NCI-H1694 (cell line): ENCODE measurements around the gene SLC26A6.

Experiments used
- DNase-seq: peaks from one replicate; lab custom pipeline; 2025; lab: John Stamatoyannopoulos, UW

The SLC26A6 gene

DNA sequence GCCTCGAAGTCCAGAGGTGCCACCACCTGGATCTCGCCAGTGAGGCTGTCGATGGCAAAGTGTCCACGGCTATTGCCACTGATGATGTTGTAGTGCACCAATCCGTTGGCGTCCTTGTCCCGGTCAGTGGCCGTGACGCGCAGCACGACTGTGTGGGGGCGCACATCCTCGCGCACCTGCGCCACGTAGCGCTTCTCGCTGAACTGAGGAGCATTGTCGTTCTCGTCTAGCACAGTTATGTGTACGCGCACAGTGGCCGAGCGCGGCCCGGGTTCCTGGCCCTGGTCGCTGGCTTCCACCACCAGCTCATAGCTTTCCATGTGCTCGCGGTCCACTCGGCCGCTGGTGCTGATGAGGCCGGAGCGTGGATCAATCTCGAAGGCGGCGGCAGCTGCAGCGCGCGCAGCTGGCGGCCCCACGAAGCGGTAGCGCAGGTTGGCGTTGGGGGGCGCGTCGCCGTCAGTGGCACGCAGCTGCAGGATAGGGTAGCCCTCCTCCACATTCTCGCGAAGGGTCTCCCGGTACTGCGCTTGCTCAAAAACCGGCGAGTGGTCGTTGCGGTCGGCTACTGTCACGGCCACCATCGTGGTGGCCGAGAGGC lies 25.6 kb upstream of the SLC26A6 start:
- DNase-seq: no peak

DNA sequence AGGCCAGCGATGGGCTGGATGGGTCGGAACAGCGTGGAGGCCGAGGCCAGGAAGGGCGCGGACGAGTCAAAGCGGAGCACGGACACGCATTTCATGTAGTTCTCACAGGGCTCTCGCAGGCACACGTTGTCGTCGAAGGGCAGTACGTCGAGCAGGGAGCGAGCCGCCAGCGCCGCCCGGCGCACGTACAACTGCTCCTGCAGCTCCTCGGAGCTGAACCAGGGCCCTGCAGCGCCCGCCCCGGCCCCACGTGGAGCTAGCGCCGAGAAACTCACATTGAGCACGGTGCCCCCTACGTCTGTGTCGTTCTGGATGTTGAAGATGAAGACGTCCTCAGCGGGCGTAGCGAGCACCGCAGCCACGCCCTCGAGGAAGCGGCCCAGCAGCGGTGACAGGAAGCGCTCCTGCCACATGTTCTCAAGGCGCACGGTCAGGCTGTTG lies 21.6 kb upstream of the SLC26A6 start:
- DNase-seq: no peak

DNA sequence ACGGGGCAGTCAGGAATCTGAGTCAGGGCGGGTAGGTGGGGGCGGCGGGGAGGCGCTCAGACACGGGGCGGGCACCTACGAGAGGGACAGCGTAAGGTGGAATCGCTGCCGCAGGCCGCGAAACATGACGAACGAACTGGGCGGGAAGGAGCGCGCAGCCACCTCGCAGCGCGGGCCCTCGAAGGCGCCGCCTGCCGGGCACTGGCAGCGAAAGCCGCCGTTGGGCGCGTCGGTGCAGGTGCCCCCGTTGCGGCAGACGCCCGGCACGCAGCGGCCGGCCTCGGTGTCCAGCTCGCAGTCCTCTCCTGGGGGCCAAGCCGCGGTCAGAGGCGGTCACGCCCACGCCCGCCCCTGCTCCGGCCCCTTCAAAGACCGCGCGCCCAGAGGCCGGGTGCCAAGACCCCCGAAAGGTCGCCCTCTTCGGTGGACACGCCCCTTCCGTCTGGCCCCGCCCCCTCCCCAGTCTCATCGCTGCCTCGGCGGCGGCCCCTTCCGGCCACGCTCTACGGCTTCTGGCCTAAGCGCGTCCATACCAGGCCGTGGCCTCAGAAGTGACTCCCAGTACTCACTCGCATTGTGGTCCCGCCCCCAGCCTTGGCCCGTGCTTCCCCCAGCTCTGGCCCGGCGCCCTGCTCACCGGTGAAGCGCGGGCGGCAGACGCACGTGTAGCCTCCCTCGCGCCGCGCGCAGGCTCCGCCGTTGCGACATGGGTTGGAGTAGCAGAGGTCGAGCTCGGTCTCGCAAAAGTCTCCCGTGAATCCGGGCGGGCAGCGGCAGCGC lies 21.0 kb upstream of the SLC26A6 start:
- no peak for DNase-seq

DNA sequence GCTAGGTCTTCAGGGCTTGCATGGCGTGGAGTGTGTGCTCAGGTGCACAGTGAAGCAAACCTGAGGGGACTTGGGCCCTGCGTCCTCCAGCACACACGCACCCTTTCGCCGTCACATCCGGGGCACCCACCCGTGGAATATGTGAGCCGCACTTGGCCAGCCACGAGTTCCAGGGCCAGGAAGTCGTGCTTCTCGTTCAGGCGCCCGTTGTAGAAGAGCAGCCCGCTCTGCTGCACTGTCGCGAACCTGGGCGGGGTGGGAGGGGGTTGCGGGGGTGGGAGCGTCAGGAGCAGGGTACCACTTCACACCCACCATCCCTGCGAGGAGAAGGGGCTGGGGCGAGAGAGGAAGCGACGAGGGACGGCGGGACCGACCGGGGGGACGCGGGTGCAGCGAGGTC lies 20.3 kb upstream of the SLC26A6 start:
- DNase-seq: no peak

DNA sequence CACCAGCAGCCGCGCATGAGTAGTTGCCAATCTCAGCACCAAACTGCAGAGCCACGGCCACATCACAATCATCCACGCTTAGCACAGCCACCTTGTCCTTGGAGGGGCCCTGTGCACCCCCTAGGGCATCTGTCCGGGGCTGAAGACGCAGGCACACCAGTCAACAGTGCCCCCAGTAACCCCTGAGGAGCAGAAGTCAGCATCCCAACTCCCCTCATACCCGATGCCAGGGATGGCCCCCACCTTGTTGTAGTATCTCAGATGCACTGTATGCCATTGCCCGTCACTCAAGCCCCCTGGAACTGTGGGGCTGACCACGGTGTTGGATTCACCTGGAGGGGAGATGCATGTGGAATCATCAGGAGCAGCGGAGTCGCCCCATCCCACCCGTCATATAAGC lies 19.8 kb upstream of the SLC26A6 start:
- DNase-seq: no peak

DNA sequence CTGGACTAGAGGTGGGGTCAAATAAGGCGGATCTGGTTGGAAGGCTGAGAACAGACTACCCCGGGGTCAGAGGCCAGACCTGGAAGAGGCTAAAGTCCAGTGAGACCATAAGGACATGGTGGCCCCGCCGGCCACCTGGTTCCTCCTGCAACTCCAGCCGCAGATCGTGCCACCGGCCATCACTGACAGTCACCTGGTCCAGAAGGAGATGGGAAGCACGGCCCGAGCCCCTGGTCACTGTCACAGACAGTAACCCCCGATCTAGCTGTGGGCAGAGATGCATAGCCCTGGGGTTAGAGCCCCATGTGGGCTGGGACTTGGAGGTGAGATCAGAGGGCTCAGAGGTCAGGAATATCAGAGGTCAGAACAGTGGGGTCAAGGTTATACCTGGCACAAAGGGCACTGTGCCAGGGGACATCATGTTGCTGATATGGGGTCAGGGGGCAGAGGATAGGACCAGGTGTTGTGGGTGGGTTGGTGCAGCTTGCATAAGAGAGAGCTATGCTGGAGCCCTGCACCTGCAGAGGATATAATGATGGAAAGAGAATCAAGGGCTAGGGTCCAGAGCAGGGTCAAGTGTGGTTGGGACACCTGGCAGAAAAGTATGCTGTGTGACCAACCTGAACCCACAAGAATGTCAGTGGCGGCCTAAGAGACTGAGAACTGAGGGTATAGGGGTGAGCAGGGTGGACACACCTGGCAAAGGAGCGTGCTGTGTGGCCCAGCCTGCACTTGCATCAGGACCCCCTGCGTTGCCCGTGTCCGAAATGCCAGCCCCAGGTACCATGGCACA lies 17.9 kb upstream of the SLC26A6 start:
- DNase-seq: no peak

DNA sequence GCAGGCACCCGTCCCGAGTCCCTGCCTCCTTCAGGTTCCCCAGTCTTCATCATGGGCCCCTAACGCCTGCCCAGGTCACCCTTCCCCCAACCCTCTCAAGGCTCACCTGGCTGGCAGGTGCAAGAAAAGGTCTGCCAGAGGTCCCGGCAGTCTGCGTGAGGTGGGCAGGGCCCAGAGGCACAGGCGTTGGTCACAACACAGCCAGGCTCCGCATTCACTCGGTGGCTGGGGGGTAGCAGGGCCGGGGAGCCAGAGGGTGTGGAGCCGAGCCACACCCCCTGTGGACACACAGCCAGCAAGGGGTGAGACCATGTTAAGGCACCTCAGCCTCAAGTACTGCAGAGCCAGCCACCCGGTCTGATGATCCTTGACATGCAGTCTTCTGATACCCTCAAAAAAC lies 16.5 kb upstream of the SLC26A6 start:
- DNase-seq: no peak

DNA sequence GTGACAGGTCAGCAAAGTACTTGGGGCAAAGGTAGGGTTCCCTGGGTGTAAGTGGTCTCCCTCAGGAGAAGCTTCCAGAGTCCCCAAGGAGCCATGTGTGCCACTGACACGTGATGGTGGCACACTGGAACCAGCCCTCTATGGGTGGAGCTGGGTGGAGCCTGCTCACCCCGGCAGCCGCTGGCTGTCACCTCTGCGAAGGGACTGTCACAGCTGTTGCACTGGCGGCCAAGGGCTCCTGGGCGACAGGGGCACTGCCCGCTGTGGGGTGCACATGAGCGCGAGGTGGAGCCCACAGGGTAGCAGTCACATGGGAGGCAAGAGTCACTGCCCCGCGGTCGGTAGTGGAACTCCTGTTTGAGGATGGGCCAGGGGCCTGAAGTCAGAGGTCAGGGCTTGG lies 15.5 kb upstream of the SLC26A6 start:
- no peak for DNase-seq

DNA sequence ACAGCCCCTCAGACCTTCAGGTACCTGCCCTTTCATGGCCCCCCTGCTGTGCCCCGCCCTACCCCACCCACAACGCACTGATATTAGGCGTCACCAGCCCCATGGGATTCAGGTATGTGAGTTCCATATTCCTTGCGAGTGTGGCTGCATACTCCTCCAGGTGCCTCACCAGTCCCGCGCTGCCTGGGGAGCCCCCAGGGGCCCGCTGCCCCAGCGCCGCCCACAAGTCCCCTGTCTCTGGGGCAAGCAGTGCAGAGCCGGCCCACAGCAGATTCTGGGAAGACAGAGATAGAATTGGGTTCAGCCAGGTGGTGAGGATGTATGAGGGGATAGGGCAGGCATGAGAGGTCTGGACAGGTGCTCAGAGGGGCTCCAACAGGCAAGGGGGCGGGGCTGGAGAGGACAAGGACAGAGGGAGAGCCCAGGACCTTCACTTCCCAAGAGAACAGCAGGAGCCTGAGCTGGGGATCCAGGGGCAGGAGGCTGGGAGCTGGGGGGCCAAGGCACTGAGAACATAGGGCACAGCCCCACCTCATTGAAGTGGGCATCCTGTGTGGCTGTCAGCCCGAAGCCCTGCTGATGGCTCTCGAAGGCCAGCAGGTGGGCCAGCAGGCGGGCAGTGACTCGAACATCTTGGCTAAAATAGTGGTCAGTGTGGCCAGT lies 13.1 kb upstream of the SLC26A6 start:
- DNase-seq: no peak

DNA sequence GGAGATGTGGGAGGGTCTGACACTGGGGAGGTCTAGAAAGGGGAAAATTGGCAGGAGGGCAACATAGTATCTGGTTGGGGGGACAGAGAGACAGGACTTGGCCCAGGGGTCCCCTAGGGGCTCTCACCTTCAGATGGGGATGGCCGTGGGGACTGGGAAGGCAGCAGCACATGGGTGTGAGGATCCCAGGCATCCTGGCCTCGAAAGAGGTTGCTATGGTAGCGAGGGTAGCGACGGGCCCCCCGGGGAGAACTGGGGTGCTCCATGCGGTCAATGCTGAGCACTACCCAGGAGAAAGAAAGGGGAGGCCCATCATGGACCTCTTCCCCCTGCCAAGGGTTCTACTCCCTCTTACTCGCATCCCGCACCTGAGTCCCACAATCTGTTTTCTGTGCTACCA lies 12.5 kb upstream of the SLC26A6 start:
- no peak for DNase-seq

DNA sequence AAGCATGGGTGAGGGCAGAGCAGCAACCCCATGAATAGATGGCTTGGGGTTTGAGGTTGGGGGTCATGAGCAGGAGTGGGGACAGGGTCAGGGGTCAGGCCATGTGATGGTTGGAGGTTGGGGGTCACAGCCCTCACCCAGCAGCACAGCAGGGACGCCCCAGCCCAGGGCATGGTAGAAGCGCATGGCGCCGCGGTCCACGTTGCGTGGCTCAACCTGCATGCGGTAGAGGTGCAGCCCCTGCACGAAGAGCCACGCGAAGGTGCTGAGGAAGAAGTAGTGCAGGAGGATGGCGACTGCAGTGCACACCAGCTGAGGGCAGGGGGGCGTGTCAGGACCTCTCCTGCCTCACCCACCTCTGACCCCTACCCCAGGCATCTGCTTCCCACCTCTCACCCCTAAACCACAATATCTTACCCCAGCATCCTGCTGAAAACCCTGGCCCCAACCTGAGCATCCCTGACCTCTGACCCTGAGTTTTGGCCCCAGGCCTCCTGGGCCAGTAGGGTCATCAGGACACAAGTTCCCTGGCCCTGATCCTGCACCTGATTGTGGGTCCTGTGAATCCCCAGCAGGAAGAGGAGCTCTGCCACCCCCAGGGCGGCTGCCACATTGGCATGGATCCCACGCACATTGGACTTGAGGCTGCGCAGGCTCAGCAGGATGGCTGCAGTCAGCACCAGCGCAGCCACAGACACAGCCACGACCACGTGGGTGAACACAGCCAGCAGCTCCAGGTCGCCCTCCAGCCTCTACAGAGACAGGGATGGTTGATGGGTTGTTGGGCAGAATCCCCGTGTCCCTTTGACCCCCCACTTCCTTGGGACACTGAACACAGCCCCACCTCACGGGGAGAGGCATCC lies 9.9 kb upstream of the SLC26A6 start:
- no peak for DNase-seq

DNA sequence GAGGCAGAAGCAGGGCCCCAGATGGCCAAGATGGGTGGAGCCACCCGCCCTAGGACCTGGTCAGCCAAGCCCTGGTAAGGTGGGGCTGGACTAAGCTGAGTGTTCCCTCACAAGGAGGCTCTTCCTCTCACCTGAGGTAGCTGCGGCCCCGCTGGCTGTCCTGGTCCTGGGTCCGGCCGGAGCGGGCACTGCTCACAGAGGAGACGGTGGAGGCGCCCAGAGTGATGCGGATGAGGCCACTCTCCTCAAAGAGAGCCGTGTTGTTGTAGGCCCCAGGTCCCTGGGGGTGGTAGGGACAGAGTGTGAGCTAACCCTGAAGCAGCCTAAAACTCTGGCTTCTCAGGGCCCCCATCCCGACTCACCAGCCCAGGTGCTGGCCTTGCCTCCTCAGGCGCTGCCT lies 7.3 kb upstream of the SLC26A6 start:
- DNase-seq: no peak

DNA sequence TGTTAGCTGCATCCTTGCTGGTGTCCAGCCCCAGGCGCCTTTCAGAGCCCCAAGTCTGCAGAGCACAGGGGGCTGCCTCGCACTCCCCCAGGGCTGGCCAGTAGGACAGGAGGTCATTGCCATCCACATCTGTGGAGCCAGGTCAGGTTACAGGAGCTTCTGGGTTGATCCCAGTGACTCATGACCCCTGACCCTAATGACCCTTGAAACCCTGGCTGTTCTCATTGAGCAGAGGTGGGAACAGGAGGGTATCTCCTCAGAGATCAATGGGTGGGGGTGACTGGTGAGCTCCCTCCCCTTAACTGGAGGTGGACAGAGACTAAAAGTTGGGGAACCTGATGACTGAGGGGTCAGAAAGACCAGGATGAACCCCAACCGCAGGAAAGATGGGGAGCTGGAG lies 6.1 kb upstream of the SLC26A6 start:
- no peak for DNase-seq

DNA sequence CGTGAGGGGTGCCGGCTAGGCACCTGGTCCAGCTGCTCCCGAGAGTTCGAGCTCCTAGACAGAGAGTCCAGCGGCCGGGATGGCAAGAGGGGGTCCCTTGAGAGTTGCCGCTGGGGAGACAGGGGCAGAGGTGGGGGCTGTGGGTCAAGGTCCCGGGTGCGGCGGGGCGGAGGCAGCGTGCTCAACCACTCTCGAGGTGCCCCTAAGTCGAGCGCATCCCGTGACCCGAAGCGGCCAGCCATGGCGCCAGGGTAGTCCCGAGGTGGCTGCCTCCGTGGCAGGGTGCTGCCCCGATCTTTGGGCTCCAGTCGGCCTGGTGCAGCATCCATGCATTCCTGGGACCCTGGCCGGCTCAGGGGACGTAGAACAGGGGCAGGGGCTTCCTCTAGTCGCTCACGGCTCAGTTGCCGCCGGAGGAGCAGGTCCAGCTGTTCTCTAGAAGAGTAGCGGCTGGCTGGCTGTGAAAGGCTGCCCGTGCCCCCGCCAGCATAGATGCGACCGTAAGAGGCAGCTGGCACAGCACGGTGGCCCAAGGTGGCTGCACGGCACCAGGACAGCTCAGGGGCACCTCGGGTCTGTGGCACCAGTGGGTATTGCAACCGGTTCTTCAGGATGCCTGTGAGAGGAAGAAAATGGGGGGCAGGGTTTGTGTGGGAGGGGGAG lies 4.8 kb upstream of the SLC26A6 start:
- no peak for DNase-seq

DNA sequence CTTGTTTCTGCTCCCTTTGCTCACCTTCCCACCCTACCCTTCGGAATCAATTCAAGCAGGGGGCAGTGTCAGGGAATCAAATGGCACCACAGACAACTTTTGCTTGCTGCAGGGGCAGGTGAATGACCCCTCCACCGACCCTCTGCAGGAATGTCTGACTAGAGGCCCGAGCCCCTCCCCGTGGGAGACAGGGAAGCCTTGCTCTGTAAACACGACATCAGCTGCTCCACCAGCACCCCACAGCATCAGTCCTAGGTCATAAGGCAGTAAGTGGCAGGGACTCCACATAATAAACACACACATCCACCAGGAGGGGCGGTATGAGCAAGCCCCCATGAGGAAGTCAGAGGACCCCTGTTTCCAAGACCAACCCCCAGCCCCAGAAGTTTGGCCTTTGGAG lies 2.0 kb upstream of the SLC26A6 start:
- no peak for DNase-seq

DNA sequence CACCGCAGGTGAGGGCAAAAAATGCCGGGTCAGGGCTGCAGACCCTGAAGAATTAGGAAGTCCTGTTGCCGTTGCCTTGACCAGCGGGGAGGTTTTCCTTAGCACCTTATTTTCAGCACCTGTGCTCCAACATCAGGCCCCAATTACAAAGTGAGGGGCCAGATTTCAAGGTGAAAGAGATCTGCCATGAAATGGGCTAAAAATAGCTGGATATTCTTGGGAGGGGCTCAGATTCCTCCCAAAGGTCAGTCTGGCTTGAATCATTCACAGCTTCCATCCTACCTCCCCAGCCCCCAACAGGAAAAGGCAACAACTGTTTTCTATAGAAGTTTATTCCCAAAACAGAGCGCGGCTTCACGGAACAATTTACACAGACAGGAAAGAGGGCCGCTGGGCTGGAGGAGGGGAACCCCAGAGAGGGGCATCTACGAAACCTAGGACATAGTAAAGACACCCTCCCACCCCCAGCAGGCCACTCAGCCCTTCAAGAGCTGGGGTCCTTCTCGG lies 941 bp upstream of the SLC26A6 start:
- no peak for DNase-seq

DNA sequence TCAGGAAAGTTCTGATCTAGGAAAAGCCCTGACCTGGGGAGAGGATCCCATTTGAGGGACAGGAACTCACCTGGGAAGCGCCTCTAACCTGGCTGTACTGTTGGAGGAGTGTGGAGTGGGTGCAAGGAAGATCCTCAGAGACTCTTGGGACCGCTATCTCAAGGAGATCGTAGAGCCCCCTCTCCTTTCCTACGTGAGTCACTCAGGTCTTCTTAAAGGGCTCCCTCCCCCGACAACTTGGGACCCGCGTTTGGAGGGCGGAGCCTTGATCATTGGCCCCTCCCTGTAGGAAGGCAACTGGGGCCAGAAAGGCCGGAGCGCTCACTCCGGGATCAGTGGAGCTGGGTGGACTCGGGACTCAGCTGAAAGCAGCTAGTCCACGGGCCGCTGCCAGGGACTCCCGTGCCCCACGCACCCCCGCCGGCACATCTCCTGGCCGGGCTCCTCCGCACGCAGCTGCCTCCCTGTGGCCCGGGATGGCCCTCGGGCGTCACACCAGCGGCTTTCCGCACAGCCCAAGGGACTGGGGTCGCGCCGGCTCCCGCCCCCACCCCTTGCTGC lies 520 bp downstream of the SLC26A6 start:
- DNase-seq: no peak

DNA sequence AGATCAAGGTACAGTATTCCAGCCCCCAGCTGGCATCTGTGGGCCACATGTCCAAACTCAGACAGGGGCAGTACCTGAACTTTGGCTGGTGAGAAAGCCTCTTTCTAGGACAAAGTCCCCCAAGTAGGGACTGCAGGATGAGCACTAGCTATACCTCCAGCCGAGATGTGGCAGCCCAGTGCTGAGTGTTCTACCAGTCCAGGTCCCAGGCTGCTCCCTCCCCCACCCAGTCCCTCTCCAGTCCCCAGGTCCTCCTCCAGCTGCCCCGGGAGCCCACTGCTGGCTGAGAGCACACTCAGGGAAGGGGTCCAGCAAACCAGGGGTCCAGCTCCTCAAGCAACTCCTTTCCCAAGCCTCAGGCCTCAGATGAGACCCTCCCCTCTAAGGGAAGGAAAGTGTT lies 1.5 kb downstream of the SLC26A6 start:
- DNase-seq: no peak

DNA sequence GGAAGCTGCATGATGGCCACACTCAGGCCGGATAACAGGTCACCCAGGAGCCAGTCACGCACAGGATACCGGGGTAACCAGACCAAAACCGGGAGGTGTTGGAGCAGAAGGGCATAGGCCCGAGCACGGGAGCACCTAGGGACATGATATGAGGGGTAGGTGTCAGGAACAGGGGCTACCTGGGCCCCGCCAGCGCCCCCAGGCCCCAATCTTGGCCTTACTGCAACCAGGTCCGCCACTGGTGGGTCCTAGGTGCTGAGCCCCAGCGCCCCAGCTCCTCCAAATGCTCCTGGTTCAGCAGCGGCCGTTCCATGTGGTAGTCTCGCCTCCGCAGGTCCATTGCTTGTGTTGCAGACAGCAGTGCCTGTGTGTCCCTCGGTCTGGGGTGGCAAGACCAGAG lies 2.0 kb downstream of the SLC26A6 start:
- DNase-seq: no peak
